NCI-H2171 (cell line): ENCODE measurements around the gene PKNOX2.

ENCODE experiments used
- DNase-seq: peaks from one replicate; lab custom pipeline; 2025; lab: John Stamatoyannopoulos, UW

PKNOX2 gene

GRCh38 chr11:125164422-125165110 lies at the start of gene PKNOX2:
PKNOX2 (plus strand) TSS chr11:125164751; CDS start chr11:125351306, 186,555 bp downstream.
- DNase-seq, result peak; percentile 71

GRCh38 chr11:125117429-125117828 lies 47.1 kb upstream of the PKNOX2 start:
- DNase-seq, result no peak

- no peak for DNase-seq
These were observed 41.2 kb upstream of the PKNOX2 start for GRCh38 chr11:125123194-125123946.

- peak; percentile 45 for DNase-seq
These were observed 40.5 kb upstream of the PKNOX2 start for GRCh38 chr11:125123947-125124617.

GRCh38 chr11:125124618-125124992 lies 39.9 kb upstream of the PKNOX2 start:
- DNase-seq, result no peak

GRCh38 chr11:125128450-125128849 lies 36.1 kb upstream of the PKNOX2 start:
- no peak for DNase-seq

- DNase-seq, result no peak
These were observed 35.1 kb upstream of the PKNOX2 start for GRCh38 chr11:125129316-125129993.

GRCh38 chr11:125132071-125132470 lies 32.5 kb upstream of the PKNOX2 start:
- no peak for DNase-seq

GRCh38 chr11:125132596-125132995 lies 32.0 kb upstream of the PKNOX2 start:
- no peak for DNase-seq

GRCh38 chr11:125136001-125136400 lies 28.6 kb upstream of the PKNOX2 start:
- DNase-seq, result no peak

GRCh38 chr11:125138966-125139365 lies 25.6 kb upstream of the PKNOX2 start:
- DNase-seq, result no peak

- DNase-seq, result no peak
These were observed 24.8 kb upstream of the PKNOX2 start for GRCh38 chr11:125139778-125140177.

GRCh38 chr11:125140233-125140632 lies 24.3 kb upstream of the PKNOX2 start:
- no peak for DNase-seq

- no peak for DNase-seq
These were observed 23.4 kb upstream of the PKNOX2 start for GRCh38 chr11:125141178-125141577.

- DNase-seq, result no peak
These were observed 22.6 kb upstream of the PKNOX2 start for GRCh38 chr11:125141686-125142535.

- DNase-seq, result no peak
These were observed 18.3 kb upstream of the PKNOX2 start for GRCh38 chr11:125146232-125146631.

GRCh38 chr11:125147280-125147679 lies 17.3 kb upstream of the PKNOX2 start:
- no peak for DNase-seq

- no peak for DNase-seq
These were observed 16.5 kb upstream of the PKNOX2 start for GRCh38 chr11:125148011-125148410.

- DNase-seq, result no peak
These were observed 15.8 kb upstream of the PKNOX2 start for GRCh38 chr11:125148743-125149142.

- no peak for DNase-seq
These were observed 10.7 kb upstream of the PKNOX2 start for GRCh38 chr11:125153837-125154236.

GRCh38 chr11:125154378-125155099 lies 10.0 kb upstream of the PKNOX2 start:
- DNase-seq, result no peak
